NCI-H510A (cell line): Measurements from ENCODE around the gene LARGE1.

ENCODE experiments used
- DNase-seq: peaks from one replicate; lab custom pipeline; 2025; lab: John Stamatoyannopoulos, UW

LARGE1 gene

DNA sequence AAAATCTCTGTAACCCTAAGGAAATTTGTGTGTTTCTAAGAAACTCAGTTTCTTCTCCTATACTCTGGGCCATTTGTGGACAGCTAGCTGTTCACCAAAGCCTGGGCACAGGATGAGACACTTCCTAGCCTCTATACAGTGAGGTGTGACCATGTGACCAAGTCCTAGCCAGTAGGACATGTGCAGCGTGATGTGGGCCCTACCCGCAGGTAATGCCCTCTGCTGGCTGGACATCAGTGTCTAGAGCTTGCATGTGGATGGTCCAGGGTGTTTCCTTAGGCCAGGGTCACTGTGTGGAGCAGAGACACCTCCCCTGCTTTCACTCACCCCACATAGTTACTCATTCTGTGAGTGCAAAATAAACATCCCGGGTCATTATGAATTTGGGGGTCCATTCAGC is 100.5 kb downstream of the LARGE1 start:
- DNase-seq, result no peak

DNA sequence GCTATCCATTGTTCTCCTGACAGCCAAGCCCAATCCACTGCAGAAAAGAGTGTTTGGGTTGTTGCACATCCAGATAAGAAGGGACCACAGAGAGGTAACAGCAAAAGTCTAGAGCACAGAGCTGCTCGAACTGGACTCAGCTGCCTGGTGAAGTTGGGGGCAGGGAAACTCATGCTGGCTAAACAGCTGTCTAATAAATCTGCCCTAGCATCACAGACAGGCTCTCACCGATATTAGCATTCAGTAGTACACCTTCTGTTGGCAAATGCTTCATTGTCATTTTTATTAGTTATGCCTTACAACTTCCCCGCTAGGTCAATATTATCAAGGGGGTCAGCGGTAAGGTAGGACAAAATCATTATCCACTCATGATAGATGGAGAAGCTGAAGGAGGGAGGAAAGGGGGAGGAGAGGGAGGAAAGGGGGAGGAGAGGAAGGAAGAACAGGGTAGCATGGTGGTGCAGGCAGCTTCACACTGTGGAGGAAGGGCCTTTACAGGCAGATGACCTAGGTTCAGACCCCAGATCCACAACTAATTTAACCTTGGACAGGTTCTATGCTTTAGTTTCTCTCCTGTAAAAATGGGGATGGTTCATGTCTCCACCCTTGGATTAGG is 102.7 kb downstream of the LARGE1 start:
- DNase-seq, result no peak

DNA sequence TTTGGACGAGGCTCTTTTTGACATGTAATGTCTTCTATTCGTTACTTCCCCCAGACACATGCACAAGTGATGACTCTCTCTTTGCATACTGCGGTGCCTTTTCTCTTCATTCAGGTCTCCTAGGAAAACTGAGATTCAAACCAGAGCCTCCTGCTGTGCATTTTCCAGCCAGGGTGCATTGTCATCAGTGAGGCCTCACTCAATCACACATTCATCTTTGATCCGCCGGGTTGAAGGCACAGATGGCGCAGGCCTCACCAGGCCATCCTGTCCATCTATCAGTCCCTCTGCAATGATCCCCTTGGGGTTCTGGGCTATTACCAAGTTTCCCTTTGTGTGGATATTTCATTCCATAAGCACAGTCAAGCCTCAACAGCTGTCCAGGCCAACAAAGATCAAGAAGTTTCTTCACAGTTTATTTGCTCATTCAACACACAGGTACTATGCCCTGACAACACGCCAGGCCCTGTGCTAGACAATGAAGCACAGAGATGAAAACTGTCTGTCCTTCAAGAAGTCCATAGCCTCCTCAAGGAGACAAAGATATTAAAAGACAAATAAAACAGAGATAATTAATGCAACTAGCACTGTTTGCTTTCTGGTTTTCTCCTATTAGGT is 107.8 kb downstream of the LARGE1 start:
- no peak for DNase-seq

DNA sequence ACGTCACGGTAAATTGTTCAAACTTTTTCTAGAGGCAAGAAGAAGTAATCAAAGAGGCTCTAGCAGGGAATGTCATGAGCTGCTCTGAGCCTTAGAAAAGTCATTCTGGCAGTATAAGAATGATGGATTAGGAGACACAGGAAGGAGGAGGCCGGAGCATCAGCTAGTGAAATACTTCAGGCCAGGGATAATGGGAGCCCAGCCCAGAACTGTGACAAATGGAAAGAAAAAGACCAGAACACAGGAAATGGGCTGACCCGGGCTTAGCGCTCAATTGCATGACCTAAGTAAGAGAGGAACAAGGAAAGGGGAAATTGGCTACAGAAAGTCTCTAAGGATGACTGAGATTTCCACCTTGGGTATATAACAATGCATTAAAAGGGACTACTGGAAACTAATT is 108.6 kb downstream of the LARGE1 start:
- no peak for DNase-seq

DNA sequence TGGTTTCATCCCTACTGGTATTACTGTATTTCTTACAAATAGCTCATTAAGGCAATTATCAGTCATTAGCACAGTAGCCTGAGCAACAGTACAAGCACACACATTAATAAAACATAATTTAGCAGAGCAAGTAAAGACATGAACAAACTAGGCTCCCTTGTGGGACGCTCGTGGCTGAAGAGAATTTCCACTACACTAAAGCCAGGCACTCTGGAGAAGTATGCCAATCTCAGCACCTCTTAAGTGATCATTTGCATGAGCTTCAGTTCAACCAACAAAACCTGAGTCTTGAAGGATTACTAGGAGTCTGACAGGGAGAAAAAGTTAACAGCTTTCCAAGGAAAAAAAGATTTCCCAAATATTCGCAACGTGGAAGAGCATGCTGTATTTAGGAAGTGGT is 109.1 kb downstream of the LARGE1 start:
- DNase-seq, result no peak

DNA sequence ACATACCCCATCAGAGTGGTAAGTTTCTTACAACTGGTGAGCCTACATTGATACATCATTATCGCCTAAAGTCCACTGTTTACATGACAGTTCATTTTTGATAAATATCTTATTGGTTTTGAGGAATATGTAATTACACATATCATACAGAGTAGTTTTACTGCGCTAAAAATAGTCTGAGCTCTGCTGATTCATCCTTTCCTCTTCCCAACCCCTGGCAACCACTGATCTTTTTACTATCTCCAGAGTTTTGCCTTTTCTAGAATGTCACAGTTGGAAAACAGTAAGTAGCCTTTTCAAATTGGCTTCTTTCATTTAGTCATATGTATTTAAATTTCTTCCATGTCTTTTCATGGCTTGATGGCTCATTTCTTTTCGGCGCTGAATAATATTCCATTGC is 112.8 kb downstream of the LARGE1 start:
- DNase-seq, result no peak

DNA sequence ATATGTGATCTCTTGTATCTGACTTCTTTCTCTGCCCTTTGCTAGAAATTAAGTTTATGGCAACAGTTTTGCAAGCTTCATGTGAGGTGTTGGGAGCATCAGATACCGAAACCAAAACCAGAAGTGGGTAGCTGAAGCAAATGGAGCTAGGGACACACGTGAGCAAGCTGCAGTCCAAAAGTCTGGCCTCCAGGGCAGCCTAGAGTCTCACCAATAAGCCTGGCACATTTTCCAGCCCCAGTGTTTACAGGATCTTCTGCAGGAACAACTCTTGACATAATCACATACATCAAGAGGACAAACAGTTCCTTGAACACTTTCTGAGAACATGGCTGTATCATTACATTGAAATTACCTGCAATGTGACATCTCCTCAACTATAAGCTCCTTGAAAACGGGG is 114.1 kb downstream of the LARGE1 start:
- no peak for DNase-seq

DNA sequence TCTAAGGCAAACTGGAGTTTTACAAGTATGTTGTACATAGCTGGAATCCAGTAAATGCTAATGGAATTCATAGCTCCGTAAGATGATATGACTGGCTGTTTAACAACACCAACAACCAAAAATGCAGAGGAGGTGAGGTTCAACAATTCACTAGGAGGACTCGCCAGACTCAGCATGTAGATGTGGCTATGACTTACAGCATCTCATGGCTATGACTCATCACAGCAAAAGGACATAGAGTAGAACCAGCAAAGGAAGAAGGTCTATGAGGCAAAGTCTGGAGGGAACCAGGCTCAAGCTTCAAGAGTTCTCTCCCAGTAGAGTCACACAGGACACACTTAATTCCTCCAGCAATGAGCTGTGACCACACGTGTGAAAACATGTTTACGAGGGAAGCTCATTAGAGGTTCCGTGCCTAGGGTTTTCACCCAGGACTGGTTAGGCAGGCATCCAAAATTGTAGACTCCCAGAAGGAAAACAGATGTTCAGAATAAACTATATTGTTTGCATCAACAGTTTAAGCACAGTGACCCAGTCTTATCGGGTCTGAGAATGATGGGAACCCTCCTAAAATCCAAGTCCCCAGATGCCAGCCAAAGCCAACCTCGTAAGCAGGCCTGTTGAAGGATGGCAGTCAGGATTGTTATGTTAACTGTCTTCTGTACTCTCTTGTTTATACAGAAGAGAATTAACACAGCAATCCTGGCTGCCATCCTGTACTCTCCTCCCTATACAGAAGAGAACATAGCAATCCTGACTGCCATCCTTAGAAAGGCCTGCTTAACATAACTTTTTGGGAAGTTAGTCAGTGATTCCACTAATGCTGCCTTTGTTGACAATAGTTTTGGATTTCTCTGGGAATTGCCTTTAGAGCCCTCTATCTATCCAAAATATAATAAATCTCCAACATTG is 116.6 kb downstream of the LARGE1 start:
- DNase-seq, result no peak

DNA sequence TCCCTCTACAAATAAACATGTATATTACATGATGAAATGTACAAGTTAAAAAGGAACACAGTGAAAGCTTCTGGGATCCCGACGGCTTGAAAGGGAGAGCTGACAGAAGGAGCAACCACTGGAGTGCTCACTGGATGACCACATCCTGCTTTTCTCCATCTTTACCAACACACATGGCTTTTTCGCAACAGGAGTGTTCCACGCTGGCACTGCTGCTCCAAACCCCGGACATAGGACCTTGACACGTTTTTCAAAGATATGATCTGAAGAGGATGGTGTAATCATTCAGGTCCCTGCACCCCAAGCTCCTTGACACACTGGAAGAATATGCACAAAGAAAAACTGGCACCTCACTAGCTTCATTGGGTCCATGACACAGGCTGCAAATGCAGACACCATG is 121.9 kb downstream of the LARGE1 start:
- no peak for DNase-seq

DNA sequence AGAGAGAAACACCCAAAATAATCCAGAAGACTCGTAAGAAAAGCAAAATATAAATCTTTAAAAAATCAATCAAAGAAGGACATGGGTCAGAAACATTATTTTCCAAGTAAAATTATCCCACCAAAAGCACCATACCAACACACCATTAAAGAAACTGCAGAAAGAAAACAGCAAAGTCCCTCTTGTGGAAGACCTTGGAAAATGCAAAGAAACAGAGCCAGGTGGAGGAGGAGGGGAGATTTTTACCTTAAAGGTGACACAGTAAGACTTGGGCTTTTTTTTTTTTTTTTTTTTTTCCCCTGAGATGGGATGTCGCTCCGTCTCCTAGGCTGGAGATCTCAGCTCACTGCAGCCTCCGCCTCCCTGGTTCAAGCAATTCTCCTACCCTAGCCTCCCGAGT is 123.8 kb downstream of the LARGE1 start:
- no peak for DNase-seq

DNA sequence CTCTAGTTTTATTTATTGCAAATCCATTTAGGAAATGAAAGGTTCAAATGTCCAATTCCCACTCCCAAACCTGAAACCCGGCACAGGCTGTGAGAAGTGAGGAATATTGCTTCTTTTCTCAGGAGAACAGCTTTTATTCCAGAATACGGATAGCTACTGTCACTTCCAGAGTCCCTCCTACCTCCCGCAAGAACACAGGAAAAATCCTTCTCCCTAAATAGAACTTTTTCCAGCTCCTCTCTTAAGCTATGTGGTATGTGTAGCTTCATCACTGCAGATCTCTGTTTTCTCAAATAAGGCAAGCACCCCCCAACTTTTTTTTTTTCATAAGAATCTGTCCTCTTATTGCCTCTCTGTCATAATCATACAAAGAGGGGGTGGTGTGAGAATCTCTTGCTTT is 126.8 kb downstream of the LARGE1 start:
- DNase-seq, result no peak

DNA sequence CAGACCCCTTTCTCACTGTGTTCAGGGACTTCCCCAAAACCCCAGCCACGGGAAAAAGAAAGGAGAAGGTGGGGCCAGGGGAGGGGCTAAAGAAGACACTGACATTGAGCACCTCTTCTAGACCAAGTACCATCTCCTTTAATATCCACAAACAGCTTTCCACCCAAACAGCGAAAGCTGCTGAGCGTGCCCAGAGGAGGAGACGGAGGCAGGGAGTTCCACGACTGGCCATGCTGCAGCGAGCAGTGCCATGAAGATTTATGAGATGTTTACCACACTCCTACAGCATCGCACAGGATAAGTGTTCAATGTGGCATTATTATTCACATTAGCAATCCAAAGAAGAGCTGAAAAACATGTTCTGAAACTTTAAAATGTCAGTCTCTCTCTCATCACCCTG is 127.4 kb downstream of the LARGE1 start:
- no peak for DNase-seq

DNA sequence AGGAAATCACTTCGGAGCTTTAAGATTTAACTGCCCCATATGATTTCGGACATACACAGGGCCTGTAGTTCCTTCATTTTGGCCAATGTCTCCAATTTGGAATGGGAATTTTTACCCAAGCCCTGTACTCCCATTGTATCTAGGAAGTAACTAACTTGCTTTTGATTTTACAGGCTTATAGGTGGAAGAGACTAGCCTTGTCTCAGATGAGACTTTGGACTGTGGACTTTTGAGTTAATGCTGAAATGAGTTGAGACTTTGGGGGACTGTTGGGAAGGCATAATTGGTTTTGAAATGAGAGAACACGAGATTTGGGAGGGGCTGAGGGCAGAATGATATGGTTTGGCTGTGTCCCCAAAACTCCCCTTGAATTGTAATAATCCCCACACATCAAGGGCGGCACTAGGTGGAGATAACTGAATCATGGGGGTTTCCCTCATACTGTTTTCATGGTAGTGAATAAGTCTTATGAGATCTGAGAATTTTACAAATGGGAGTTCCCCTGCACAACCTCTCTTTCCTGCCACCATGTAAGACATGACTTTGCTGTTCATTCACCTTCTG is 130.5 kb downstream of the LARGE1 start:
- DNase-seq, result no peak

DNA sequence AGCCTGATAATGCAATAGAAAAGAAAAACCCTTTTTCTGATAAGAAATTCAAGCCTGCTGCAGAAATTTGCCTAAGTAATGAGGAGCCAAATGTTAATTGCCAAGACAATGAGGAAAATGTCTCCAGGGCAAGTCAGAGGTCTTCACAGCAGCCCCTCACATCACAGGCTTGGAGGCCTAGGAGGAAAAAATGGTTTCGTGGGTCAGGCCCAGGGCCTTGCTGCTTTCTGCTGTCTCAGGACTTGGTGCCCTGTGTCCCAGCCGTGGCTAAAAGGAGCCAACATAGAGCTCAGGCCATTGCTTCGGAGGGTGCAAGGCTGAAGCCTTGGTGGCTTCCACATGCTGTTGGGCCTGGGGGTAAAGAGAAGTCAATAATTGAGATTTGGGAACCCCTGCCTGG is 131.3 kb downstream of the LARGE1 start:
- no peak for DNase-seq

DNA sequence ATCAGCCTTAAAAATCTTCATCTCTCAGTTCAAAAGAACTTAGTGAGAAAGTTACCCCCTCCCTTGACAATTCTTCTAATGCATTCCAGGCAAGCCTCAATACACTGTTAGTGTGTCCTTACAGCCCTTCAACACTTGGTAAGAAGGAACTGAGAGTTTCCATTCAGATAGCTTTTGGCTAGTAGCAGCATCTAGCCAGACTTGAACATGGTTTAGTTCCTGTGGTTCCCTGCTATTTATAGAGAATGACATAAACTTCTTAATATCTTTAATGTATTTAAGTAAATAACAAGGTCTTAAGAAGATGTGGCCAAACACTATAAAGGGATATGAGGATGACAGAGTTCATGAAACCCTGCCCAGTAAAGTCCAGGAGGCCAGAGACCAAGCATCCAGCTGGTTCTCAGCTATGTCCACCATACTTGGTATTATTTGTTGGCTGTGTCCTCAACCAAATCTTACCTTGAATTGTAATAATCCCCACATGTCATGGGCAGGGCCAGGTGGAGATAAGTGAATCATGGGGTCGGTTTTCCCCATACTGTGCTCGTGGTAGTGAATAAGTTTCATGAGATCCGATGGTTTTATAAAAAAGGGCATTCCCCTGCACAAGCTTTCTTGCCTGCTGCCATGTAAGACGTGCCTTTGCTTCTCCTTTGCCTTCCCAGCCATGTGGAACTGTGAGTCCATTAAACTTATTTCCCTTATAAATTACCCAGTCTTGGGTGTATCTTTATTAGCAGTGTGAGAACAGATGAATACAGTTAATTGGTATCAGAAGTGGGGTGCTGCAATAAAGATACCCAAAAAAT is 132.4 kb downstream of the LARGE1 start:
- DNase-seq, result no peak

DNA sequence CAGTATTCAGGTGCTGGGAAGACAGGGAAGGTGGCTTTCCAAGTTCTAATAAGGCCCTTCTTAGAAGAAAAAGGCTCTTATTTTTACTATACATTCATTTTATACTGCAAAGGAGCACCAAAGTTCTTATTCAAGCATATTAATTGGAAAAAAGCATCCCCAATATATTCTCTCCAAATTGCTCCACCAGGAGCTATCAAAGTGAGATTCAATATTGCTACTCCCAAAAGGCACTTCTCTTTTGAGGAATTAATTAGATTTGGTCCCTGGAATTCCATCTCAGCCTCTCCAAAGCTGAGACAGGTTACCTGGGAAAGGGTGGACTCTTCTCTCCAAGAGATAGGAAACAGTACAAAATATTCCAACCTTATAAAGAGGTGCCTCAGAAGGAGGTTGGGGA is 134.1 kb downstream of the LARGE1 start:
- no peak for DNase-seq

DNA sequence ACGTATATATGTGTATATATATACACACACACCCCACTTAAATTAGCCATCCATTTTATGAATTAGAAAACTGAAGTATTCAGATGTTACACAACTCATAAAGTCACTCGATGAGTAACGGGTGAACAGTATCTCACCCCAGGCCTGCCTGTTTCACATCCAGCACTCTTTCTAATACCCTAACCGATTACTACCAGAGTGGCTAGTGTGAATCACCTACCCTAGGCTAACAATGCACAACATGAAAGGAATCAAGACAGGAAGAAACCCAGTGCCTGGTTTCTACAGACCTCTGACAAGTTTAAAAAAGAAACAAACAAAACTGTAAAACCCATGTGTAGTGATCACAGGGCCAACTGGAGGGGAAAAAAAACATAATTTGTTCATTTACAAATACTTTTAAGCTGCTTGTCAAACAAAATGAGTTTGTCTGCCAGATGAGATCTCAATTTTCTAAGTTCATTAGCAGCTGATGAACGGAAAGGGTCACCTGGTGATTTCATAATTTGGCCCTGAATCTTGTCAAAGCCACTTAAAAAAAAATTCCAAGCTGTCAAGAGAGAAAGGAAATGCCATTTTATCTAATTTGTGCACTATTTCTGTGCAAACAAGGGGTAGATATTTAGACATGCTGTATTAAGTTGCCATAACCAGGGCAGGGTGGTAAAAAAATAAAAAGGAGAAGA is 134.8 kb downstream of the LARGE1 start:
- DNase-seq, result no peak

DNA sequence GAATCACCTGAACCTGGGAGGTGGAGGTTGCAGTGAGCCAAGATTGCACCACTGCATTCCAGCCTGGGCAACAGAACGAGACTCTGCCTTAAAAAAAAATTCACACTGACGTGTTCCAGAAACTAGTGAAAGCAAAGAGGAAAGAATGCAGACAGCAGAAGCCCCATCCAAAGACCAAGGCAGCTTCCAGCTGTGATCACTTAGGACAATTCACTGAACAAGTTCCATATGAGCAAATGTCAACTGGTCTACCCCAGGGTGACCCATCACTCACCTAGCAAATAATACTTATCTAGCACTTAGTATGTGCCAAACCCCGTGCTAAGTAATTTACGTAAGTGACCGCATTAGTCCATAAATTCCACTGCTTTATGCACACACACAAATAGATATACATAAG is 138.9 kb downstream of the LARGE1 start:
- no peak for DNase-seq

DNA sequence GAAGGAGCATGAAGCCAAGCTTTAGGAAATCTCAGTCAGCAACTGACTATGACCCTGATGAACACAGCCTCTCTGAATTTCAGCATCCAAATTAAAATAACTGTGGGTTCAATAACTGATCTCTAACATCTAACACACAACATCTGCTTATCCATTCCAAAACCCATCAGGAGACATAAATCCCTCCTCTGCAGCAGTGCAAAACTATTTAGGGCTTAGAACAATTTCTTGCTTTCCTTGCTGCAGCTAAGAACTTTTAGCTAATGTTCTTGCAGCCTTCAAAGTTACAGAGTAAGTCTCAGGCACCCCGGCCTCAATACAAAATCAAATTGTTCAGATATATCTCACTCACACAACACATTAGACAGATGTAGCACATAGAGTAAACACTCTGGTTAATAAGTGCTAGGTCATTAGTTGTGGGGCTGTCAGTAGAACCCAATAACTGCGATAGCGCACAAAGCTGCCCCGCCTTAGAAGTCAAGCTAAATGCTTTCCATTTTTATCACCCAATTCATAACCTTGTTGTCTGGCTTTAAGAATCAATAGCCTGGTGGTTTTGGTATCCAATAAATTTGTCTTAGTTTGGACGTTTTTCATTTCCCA is 139.6 kb downstream of the LARGE1 start:
- no peak for DNase-seq

DNA sequence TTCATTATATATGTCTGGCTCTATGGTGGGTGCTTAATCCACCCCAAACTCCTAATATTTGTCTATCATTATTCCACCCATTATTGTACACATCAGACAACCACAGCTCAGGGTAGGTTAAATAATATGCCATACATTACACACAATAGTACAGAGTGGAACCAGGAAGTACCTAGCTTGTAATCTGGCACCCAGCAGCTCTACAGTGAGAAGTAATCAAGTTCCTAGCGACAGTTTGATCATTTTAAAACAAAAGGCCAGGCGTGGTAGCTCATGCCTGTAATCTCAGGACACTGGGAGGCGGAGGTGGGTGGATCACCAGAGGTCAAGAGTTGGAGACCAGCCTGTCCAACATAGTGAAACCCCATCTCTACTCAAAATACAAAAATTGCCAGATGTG is 141.0 kb downstream of the LARGE1 start:
- DNase-seq, result no peak

DNA sequence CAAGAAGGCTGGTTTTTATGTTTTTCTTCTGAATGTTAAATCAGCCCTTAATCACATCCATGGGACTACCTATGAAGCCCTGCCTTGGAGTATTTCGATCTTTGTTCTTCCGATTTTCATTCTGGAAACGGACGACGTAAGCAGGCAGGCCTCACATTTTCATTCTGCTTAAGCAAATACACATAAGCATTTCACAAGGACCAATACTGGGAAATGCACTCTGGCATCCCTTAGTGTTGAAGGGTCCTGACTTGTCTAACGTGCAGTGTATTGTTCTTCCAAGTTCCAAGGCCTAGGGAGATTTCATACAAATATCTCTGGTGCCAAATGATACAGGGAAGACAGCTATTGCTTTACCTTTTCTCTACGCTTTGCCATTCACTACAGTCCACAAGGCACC is 143.8 kb downstream of the LARGE1 start:
- no peak for DNase-seq
